GM12878 (cell line): ENCODE data around the gene CCDC117. TPM values are rescaled to one million over a fixed set of nuclear protein-coding genes. Genes with fewer than 3 reads are reported as not detected.

Source experiments
- ATAC-seq: fragments of 200-7000 bp; cut with Tn5 transposase; 3 replicates; pipeline ENCODE4 v1.9.1; 2020; ENCODE audit warnings: mild to moderate bottlenecking, moderate library complexity
- BruUV-seq: library from RNA; stranded (reverse); fragments of 400-500 nt; replicated peaks from 2 replicates; lab custom pipeline; 2021; lab: Mats Ljungman, UMichigan
- CTCF ChIA-PET: fragments of 300-600 bp; sonication (Branson Sonifier 250); formaldehyde crosslinking; extraction: SDS; loops from one replicate; lab custom pipeline; 2021; ENCODE audit warnings: inconsistent platforms; lab: Yijun Ruan, JAX
- POLR2A ChIA-PET: fragments of 350-600 bp; formaldehyde crosslinking; extraction: SDS; loops from one replicate; lab custom pipeline; 2021; ENCODE audit warnings: inconsistent platforms; lab: Charles Lee
- RAD21 ChIA-PET: fragments of 300-600 bp; sonication (Branson Sonifier 250); formaldehyde crosslinking; loops from one replicate; lab custom pipeline; 2023; ENCODE audit warnings: antibody characterized with exemption; ENCODE audit not compliant: unreplicated experiment; lab: Charles Lee
- SMC1A ChIA-PET: fragments of 300-600 bp; sonication (Branson Sonifier 250); formaldehyde crosslinking; loops from one replicate; lab custom pipeline; 2023; ENCODE audit not compliant: unreplicated experiment, uncharacterized antibody; lab: Charles Lee
- DNase-seq: peaks from one replicate; pipeline ENCODE4 v3.0.0-alpha.2; 2011; ENCODE audit warnings: low read depth, low spot score
- FAIRE-seq: peaks from 3 replicates; lab custom pipeline; 2011; peaks lifted over from hg19 to GRCh38; lab: Jason Lieb, UNC
- H2AFZ ChIP-seq: 2 replicates; pipeline ENCODE4 v1.6.0; 2011; ENCODE audit warnings: low read depth, low read length, control low read depth; ENCODE audit not compliant: control insufficient read depth
- H3K27ac ChIP-seq: 2 replicates; pipeline ENCODE4 v1.5.1; 2011; ENCODE audit warnings: control low read depth; ENCODE audit not compliant: control insufficient read depth, insufficient read depth
- H3K27me3 ChIP-seq, 2 experiments: replicated peaks in 1 of 2; 2 replicates each; pipeline versions ENCODE4 v1.6.0 to v1.6.1; 2011; ENCODE audit warnings: low read length in 1 of 2; ENCODE audit not compliant: control insufficient read depth in 2 of 2, insufficient read depth in 2 of 2
- H3K36me3 ChIP-seq, 2 experiments: 2 replicates each; pipeline ENCODE4 v1.5.1; 2011; ENCODE audit warnings: low read length in 1 of 2; ENCODE audit not compliant: control insufficient read depth in 2 of 2, insufficient read depth in 2 of 2
- H3K4me1 ChIP-seq: 2 replicates; pipeline ENCODE4 v1.6.1; 2011; ENCODE audit warnings: mild to moderate bottlenecking, low read length, moderate library complexity, mixed read lengths; ENCODE audit not compliant: control insufficient read depth, insufficient read depth
- H3K4me2 ChIP-seq: 2 replicates; pipeline ENCODE4 v1.6.0; 2011; ENCODE audit warnings: control low read depth; ENCODE audit not compliant: control insufficient read depth, insufficient read depth
- H3K4me3 ChIP-seq: fragments of 200-600 bp; sonication (generic); 2 replicates; pipeline ENCODE4 v1.5.1; 2016
- H3K79me2 ChIP-seq: 2 replicates; pipeline ENCODE4 v1.6.0; 2011; ENCODE audit warnings: low read length; ENCODE audit not compliant: control insufficient read depth, insufficient read depth
- H3K9ac ChIP-seq: 2 replicates; pipeline ENCODE4 v1.8.0; 2011; ENCODE audit warnings: low read length, control low read depth, mixed read lengths; ENCODE audit not compliant: control insufficient read depth, insufficient read depth
- H3K9me3 ChIP-seq: replicated peaks from 3 replicates; pipeline ENCODE4 v1.5.1; 2011; ENCODE audit warnings: mild to moderate bottlenecking, low read length; ENCODE audit not compliant: control insufficient read depth, insufficient read depth
- H4K20me1 ChIP-seq: 2 replicates; pipeline ENCODE4 v1.6.0; 2011; ENCODE audit not compliant: control insufficient read depth, insufficient read depth
- ATF2 ChIP-seq: IDR thresholded peaks from 2 replicates; pipeline ENCODE4 v1.6.1; 2012; ENCODE audit warnings: low read length, inconsistent platforms
- CBX5 ChIP-seq: sonication (generic); IDR thresholded peaks from 2 replicates; pipeline ENCODE4 v1.6.1; 2016; ENCODE audit warnings: low read depth, moderate library complexity, mild to moderate bottlenecking, inconsistent platforms
- CREB1 ChIP-seq: IDR thresholded peaks from 2 replicates; pipeline ENCODE4 v1.6.1; 2012; ENCODE audit warnings: low read depth, mild to moderate bottlenecking, inconsistent platforms
- MEF2A ChIP-seq: IDR thresholded peaks from 2 replicates; pipeline ENCODE4 v1.6.1; 2011; ENCODE audit warnings: low read depth, mild to moderate bottlenecking, low read length, moderate library complexity; ENCODE audit not compliant: insufficient read depth
- NFYA ChIP-seq: IDR thresholded peaks from 2 replicates; pipeline ENCODE4 v1.6.1; 2011; ENCODE audit warnings: low read depth, mild to moderate bottlenecking, low read length, improper control_type of control experiment, borderline replicate concordance
- NFYB ChIP-seq: IDR thresholded peaks from 2 replicates; pipeline ENCODE4 v1.6.1; 2011; ENCODE audit warnings: low read depth, mild to moderate bottlenecking, low read length, improper control_type of control experiment, moderate library complexity; ENCODE audit not compliant: insufficient read depth
- NR2F1 ChIP-seq: fragments of 450-650 bp; conservative IDR thresholded peaks from 2 replicates; pipeline ENCODE4 v1.6.1; 2017; ENCODE audit warnings: mild to moderate bottlenecking
- PAX5 ChIP-seq: IDR thresholded peaks from 2 replicates; pipeline ENCODE4 v1.6.1; 2011; ENCODE audit warnings: low read depth, low read length, borderline replicate concordance
- PAX8 ChIP-seq: fragments of 450-650 bp; IDR thresholded peaks from 2 replicates; pipeline ENCODE4 v1.6.1; 2017; ENCODE audit warnings: mild to moderate bottlenecking, moderate library complexity
- SIX5 ChIP-seq: IDR thresholded peaks from 2 replicates; pipeline ENCODE4 v1.6.1; 2011; ENCODE audit warnings: mild to moderate bottlenecking, low read depth, low read length, moderate library complexity; ENCODE audit not compliant: severe bottlenecking
- STAT1 ChIP-seq: fragments of 450-650 bp; conservative IDR thresholded peaks from 2 replicates; pipeline ENCODE4 v1.6.1; 2014; ENCODE audit warnings: antibody characterized with exemption, mild to moderate bottlenecking
- WGBS: methylation state at CpG from one replicate; pipeline ENCODE4 v1.1.6; 2016; ENCODE audit warnings: low lambda C conversion rate; ENCODE audit not compliant: insufficient replicate concordance, insufficient coverage; ENCODE audit errors: missing lambda C conversion rate; 5-methylcytosine and 5-hydroxymethylcytosine counted together
- in situ Hi-C: fragments of 300-500 bp; cut with MboI; formaldehyde crosslinking; loops from 9 replicates; pipeline ENCODE4 v1.14.3; 2018; ENCODE audit warnings: mixed read lengths
- intact Hi-C: fragments of 100-400 bp; cut with micrococcal nuclease; formaldehyde crosslinking; loops from one replicate; pipeline ENCODE4 v1.14.2; 2022; ENCODE audit not compliant: unreplicated experiment
- polyA plus RNA-seq, 11 experiments: library from polyadenylated mRNA; depleted of rRNA in 4 of 11; unstranded in 6 of 11; stranded (reverse) in 5 of 11; fragments of >200 nt; fragmentation: Nextera tagmentation in 4 of 11; fragmentation: Illumina TruSeq in 1 of 11; extraction: Ambion mirVana in 4 of 11; extraction: Trizol in 1 of 11; gene quantifications; 1 replicate in 1 of 11; 2 replicates in 10 of 11; pipeline versions ENCODE4 v1.2.1 to v1.2.3, GENCODE V29; 2011 to 2016; ENCODE audit warnings: inconsistent platforms in 2 of 11, missing spikeins in 2 of 11, low read depth in 1 of 11
- total RNA-seq, 4 experiments: library from RNA; depleted of rRNA in 3 of 4; stranded (reverse); fragments of >200 nt in 3 of 4; fragmentation: Illumina TruSeq in 1 of 4; extraction: Trizol in 1 of 4; gene quantifications; 2 replicates each; pipeline versions ENCODE4 v1.2.1 to v1.2.3, GENCODE V29; 2013 to 2021
- TF ChIP-seq, protein P1 (sequence below): fragments of 450-650 bp; IDR thresholded peaks from 2 replicates; pipeline ENCODE4 v1.6.1; 2017; ENCODE audit warnings: low read depth, mild to moderate bottlenecking, moderate library complexity
- TF ChIP-seq, protein P2 (sequence below): IDR thresholded peaks from 2 replicates; pipeline ENCODE4 v1.6.1; 2012; ENCODE audit warnings: improper control_type of control experiment, low read depth, low read length; ENCODE audit not compliant: insufficient replicate concordance

CCDC117 gene
- total and polyA plus RNA-seq, 10 of the 15 experiments (the other 5 are each of a cell fraction or from before 2014, with no cell fraction given), result 6.3 to 32.2 (median 20.6) TPM

DNA sequence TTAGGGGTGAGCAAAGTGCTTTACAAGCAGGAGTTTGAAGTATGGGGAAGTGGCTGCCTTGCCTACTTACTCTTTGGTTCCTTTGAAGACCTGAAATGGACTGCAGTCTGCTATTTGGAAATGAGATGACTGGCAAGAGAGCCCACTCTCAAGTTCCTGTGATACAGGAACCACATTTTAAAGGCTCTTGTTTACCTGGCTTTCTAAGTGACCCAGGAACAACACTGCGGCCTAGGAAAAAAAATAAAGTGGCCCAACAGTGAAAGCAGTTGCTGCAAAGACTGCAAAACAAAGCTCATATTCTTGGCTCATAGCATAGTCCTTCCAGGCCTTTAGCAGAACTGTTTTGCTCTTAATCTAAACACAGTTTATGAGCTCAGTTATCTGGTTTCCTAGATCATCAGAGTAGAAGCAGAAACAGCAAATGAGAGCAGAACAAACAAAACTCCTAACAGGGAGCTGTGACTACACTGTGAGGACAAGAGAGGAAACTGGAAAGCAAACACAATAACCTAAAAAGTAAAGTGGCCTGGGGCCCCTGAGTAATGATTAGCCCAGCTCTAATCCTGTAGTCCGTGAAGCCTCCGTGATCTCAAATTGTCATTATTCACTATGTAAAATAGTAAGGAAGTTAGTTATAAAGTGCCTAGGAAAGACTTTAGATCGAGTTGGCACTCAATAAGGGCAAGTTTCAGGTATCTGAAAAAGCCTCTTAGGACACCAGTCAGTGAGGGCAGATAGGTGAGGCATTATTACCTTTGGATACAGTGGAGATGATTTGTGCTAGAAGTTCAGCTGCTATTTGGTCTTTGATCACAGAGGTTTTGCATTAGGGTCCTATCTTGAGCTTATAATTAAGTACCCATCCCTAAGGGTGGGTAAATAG is 11.5 kb downstream of the CCDC117 start:
- no TSS peak for BruUV-seq
- Histone ChIP-seq H3K4me2 (no peak overlapping the region), H3K79me2 (no peaks in the 10 kb centered on the region), H4K20me1 (no peaks in the 10 kb centered on the region), H3K27ac (no peak overlapping the region), H3K4me1 (no peaks in the 10 kb centered on the region), H2AFZ (no peak overlapping the region), H3K4me3 (no peak overlapping the region), H3K9ac (no peak overlapping the region), H3K9me3 (no peaks in the 10 kb centered on the region), H3K36me3 (peaks cover 4 to 27% of the 10 kb centered on the region in 2 experiments), H3K27me3 (no peaks in the 10 kb centered on the region)
- ChIA-PET RAD21 (interaction anchor here (1.2 to 2.0 kb wide), 2 partner anchors 19 to 46 kb away, joined by 3 to 5 read pairs; no protein-coding TSS in a partner anchor), CTCF (interaction anchor here (1.0 to 10.4 kb wide), 6 partner anchors 10 to 46 kb away, joined by 3 to 126 read pairs (median 4); no protein-coding TSS in a partner anchor), POLR2A (interaction anchor here (0.5 to 0.7 kb wide), 5 partner anchors 9 to 381 kb away, joined by 3 to 5 read pairs (median 4); partner anchors contain the start of gene XBP1), SMC1A (interaction anchor here (1.1 to 10.7 kb wide), 4 partner anchors 12 to 182 kb away, joined by 3 to 95 read pairs (median 4); no protein-coding TSS in a partner anchor)
- no peak for DNase-seq
- ATAC-seq, result no peak
- intact Hi-C loops (no loop called here), in situ Hi-C loops (no loop called here)
- no peak for FAIRE-seq
- WGBS, result 99% methylated on average over 4 of the region's 4 CpGs
- TF ChIP-seq ATF2 (no peak), CREB1 (no peak), PAX5 (no peak), SIX5 (no peak), NFYA (no peak), NFYB (no peak), MEF2A (no peak), STAT1 (no peak), PAX8 (no peak), CBX5 (no peak), NR2F1 (no peak)
- TF ChIP-seq, protein P1, sequence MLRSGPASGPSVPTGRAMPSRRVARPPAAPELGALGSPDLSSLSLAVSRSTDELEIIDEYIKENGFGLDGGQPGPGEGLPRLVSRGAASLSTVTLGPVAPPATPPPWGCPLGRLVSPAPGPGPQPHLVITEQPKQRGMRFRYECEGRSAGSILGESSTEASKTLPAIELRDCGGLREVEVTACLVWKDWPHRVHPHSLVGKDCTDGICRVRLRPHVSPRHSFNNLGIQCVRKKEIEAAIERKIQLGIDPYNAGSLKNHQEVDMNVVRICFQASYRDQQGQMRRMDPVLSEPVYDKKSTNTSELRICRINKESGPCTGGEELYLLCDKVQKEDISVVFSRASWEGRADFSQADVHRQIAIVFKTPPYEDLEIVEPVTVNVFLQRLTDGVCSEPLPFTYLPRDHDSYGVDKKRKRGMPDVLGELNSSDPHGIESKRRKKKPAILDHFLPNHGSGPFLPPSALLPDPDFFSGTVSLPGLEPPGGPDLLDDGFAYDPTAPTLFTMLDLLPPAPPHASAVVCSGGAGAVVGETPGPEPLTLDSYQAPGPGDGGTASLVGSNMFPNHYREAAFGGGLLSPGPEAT, result no peak
- TF ChIP-seq, protein P2, sequence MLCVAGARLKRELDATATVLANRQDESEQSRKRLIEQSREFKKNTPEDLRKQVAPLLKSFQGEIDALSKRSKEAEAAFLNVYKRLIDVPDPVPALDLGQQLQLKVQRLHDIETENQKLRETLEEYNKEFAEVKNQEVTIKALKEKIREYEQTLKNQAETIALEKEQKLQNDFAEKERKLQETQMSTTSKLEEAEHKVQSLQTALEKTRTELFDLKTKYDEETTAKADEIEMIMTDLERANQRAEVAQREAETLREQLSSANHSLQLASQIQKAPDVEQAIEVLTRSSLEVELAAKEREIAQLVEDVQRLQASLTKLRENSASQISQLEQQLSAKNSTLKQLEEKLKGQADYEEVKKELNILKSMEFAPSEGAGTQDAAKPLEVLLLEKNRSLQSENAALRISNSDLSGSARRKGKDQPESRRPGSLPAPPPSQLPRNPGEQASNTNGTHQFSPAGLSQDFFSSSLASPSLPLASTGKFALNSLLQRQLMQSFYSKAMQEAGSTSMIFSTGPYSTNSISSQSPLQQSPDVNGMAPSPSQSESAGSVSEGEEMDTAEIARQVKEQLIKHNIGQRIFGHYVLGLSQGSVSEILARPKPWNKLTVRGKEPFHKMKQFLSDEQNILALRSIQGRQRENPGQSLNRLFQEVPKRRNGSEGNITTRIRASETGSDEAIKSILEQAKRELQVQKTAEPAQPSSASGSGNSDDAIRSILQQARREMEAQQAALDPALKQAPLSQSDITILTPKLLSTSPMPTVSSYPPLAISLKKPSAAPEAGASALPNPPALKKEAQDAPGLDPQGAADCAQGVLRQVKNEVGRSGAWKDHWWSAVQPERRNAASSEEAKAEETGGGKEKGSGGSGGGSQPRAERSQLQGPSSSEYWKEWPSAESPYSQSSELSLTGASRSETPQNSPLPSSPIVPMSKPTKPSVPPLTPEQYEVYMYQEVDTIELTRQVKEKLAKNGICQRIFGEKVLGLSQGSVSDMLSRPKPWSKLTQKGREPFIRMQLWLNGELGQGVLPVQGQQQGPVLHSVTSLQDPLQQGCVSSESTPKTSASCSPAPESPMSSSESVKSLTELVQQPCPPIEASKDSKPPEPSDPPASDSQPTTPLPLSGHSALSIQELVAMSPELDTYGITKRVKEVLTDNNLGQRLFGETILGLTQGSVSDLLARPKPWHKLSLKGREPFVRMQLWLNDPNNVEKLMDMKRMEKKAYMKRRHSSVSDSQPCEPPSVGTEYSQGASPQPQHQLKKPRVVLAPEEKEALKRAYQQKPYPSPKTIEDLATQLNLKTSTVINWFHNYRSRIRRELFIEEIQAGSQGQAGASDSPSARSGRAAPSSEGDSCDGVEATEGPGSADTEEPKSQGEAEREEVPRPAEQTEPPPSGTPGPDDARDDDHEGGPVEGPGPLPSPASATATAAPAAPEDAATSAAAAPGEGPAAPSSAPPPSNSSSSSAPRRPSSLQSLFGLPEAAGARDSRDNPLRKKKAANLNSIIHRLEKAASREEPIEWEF, result no peak
